Measurements from ENCODE around the gene SLC1A5. TPM values are rescaled to one million over a fixed set of nuclear protein-coding genes. Genes with fewer than 3 reads are reported as not detected.
A peak's percentile ranks its signal among the peaks of the same experiment; 100 is the strongest.

The SLC1A5 gene
- total and polyA plus RNA-seq, 8 donors: 67.2 to 172 (median 83.8) TPM

- peaks cover 0 to 66% of the 10 kb centered on the region in 2 donors for H3K4me1 ChIP-seq
- H3K27me3 ChIP-seq: no peaks in the 10 kb centered on the region
- intact Hi-C loops (cut with DNase I): no loop called here
- TF ChIP-seq CTCF (IDR thresholded peaks at IDR 0.05): no peak
- no peak for DNase-seq
- no peaks in the 10 kb centered on the region for H3K9me3 ChIP-seq
- peaks cover 0 to 88% of the 10 kb centered on the region in 2 donors for H3K36me3 ChIP-seq
- H3K27ac ChIP-seq: peak overlapping the region in 1 of 2 donors; percentile 58
- no peak overlapping the region for H3K4me3 ChIP-seq
- no peak for ATAC-seq
Measured at GRCh38 chr19:46726971-46727501, 61.4 kb downstream of the SLC1A5 start.

GRCh38 chr19:46726551-46726950 is 61.8 kb downstream of the SLC1A5 start:
- H3K27me3 ChIP-seq: no peaks in the 10 kb centered on the region
- peak in 1 of 4 donors; percentile 41 for DNase-seq
- intact Hi-C loops (cut with DNase I): no loop called here
- H3K27ac ChIP-seq: no peak overlapping the region
- H3K4me3 ChIP-seq: no peak overlapping the region
- no peaks in the 10 kb centered on the region for H3K9me3 ChIP-seq
- no peak for TF ChIP-seq CTCF (IDR thresholded peaks at IDR 0.05)
- peaks cover 0 to 61% of the 10 kb centered on the region in 2 donors for H3K4me1 ChIP-seq
- ATAC-seq: no peak
- H3K36me3 ChIP-seq: peaks cover 0 to 93% of the 10 kb centered on the region in 2 donors

GRCh38 chr19:46725859-46726393 is 62.5 kb downstream of the SLC1A5 start:
- Histone ChIP-seq H3K27ac (no peak overlapping the region), H3K27me3 (no peaks in the 10 kb centered on the region), H3K36me3 (peaks cover 0 to 98% of the 10 kb centered on the region in 2 donors), H3K4me1 (peaks cover 0 to 55% of the 10 kb centered on the region in 2 donors), H3K4me3 (no peak overlapping the region), H3K9me3 (no peaks in the 10 kb centered on the region)
- intact Hi-C loops (cut with DNase I): no loop called here
- DNase-seq (peak in 1 of 4 donors; percentile 25), ATAC-seq (no peak)
- no peak for TF ChIP-seq CTCF (IDR thresholded peaks at IDR 0.05)

DNA sequence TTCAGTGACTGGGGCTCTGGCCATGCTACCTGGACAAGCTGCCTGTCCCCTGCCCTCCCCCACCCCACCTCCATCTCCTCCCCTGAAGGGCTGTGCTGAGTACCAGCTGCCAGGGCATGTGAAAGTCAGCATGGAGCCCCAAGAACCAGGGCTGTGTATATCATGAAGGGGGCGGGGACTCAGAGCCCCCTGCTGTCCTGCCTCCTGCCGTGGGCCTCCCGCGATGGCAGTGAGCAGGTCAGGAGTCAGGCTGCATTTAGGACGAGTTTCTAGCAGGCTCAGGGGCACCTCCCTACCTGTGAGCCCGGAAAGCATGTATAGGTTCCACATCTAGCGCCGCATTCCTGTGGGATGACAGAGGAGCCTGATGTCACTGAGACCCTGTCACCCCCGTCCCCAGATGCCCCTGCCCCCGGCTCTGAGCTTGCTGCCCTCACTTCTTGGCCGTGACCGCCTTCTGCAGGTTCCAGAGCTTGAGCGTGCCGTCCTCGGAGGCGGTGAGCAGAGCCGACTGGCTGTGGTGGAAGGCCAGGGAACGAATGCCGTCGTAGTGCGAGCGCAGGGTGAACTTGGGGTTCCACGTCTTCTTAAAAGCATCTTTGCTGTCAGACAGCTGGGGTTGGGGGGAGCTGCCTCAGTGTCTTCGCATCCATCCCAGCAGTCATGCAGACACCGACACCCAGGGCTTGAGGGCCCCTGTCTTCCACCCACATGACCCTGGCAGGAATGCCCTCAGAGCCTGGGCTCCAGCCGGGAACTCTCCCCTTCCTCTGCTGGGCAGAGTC is 63.2 kb downstream of the SLC1A5 start:
- H3K4me1 ChIP-seq: peaks cover 0 to 48% of the 10 kb centered on the region in 2 donors
- ATAC-seq: no peak
- no peaks in the 10 kb centered on the region for H3K9me3 ChIP-seq
- H3K27me3 ChIP-seq: no peaks in the 10 kb centered on the region
- no peak overlapping the region for H3K4me3 ChIP-seq
- peaks cover 0 to 98% of the 10 kb centered on the region in 2 donors for H3K36me3 ChIP-seq
- intact Hi-C loops (cut with DNase I): no loop called here
- TF ChIP-seq CTCF (IDR thresholded peaks at IDR 0.05): no peak
- DNase-seq: peak in 1 of 4 donors; percentile 49
- H3K27ac ChIP-seq: no peak overlapping the region

Other genes with a start within 250 kb of the SLC1A5 start
- 100 to 1,000 TPM; 178 to 225 TPM for gene CALM3, start 187.3 kb downstream of the SLC1A5 start, total RNA-seq
- 100 to 1,000 TPM; 337 to 478 (median 359) TPM for gene CALM3, start 187.3 kb downstream of the SLC1A5 start, polyA plus RNA-seq (ENCODE audit: insufficient read length in 6 of 6)
- 10 to 100 TPM in 1 of 2 donors, 1 to 10 TPM in 1; 9.8 to 12.1 TPM for gene PTGIR, start 163.5 kb downstream of the SLC1A5 start, total RNA-seq
- gene PTGIR, start 163.5 kb downstream of the SLC1A5 start, polyA plus RNA-seq (ENCODE audit: insufficient read length in 6 of 6): 10 to 100 TPM in 4 of 6 donors, 1 to 10 TPM in 2; 9.2 to 14.1 (median 12.0) TPM
- not detected for gene GNG8, start 152.4 kb downstream of the SLC1A5 start, total RNA-seq
- gene GNG8, start 152.4 kb downstream of the SLC1A5 start, polyA plus RNA-seq (ENCODE audit: insufficient read length in 6 of 6): 10 to 100 TPM in 2 of 6 donors, 1 to 10 TPM in 4; 5.8 to 16.0 (median 8.9) TPM
- gene DACT3, start 127.4 kb downstream of the SLC1A5 start, total RNA-seq: 10 to 100 TPM in 1 of 2 donors, 1 to 10 TPM in 1; 6.6 to 15.0 TPM
- gene DACT3, start 127.4 kb downstream of the SLC1A5 start, polyA plus RNA-seq (ENCODE audit: insufficient read length in 6 of 6): 10 to 100 TPM; 37.6 to 53.4 (median 45.4) TPM
- 10 to 100 TPM; 37.8 to 48.5 TPM for gene PRKD2, start 71.5 kb downstream of the SLC1A5 start, total RNA-seq
- gene PRKD2, start 71.5 kb downstream of the SLC1A5 start, polyA plus RNA-seq (ENCODE audit: insufficient read length in 6 of 6): 10 to 100 TPM; 51.3 to 61.4 (median 55.7) TPM
- gene FKRP, start 42.5 kb downstream of the SLC1A5 start, total RNA-seq: 10 to 100 TPM; 18.8 to 20.9 TPM
- 10 to 100 TPM; 19.8 to 29.6 (median 25.4) TPM for gene FKRP, start 42.5 kb downstream of the SLC1A5 start, polyA plus RNA-seq (ENCODE audit: insufficient read length in 6 of 6)
- gene STRN4, start 42.1 kb downstream of the SLC1A5 start, total RNA-seq: 10 to 100 TPM; 54.2 to 73.4 TPM
- 10 to 100 TPM; 70.5 to 97.9 (median 81.3) TPM for gene STRN4, start 42.1 kb downstream of the SLC1A5 start, polyA plus RNA-seq (ENCODE audit: insufficient read length in 6 of 6)
- gene AP2S1, start 62.3 kb upstream of the SLC1A5 start, total RNA-seq: 100 to 1,000 TPM; 152 to 163 TPM
- 100 to 1,000 TPM in 4 of 6 donors, 10 to 100 TPM in 2; 92.3 to 116 (median 106) TPM for gene AP2S1, start 62.3 kb upstream of the SLC1A5 start, polyA plus RNA-seq (ENCODE audit: insufficient read length in 6 of 6)
- gene ARHGAP35, start 72.4 kb upstream of the SLC1A5 start, total RNA-seq: 10 to 100 TPM; 52.6 to 53.4 TPM
- 10 to 100 TPM; 35.2 to 54.6 (median 47.5) TPM for gene ARHGAP35, start 72.4 kb upstream of the SLC1A5 start, polyA plus RNA-seq (ENCODE audit: insufficient read length in 6 of 6)
- gene NPAS1, start 231.2 kb upstream of the SLC1A5 start, total RNA-seq: under 1 TPM; 0.50 to 0.70 TPM
- 1 to 10 TPM in 5 of 6 donors, under 1 TPM in 1; 0.83 to 2.0 (median 1.4) TPM for gene NPAS1, start 231.2 kb upstream of the SLC1A5 start, polyA plus RNA-seq (ENCODE audit: insufficient read length in 6 of 6)

Measured in left lung (tissue), 10 donors.